ENCODE results near the gene SMURF1. TPM values are rescaled to one million over a fixed set of nuclear protein-coding genes. Genes with fewer than 3 reads are reported as not detected.

Gene SMURF1
- total and polyA plus RNA-seq, 2 of the 4 experiments (the other 2 are of a cell fraction) = 13.4 to 20.3 TPM

DNA sequence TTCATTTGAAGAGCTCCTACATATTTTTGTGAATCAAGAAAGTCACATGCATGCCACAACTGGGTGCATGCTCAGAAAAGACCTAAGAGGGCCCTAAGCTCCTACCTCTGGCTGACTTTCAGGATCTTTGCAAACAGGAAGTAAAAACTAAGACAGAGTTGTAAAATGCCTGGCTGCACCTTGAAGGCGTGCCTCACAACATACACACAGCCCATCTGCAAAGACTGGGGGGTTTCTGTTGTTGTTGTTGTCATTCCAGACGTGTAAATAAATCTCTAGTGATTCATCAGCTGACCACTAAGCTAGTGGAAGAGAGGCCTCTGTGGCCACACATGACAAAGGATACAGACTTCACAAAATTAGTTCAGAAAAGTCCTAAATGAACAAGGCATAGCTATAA, 31.8 kb downstream of the SMURF1 start:
- Histone ChIP-seq H3K79me1 (ENCODE audit: low read depth in 1 of 2, low read length in 2 of 2) (peaks cover 21 to 51% of the 10 kb centered on the region in 2 experiments), H4K5ac (ENCODE audit: low read depth, low read length) (no peak overlapping the region), H3K18ac (ENCODE audit: low read depth, low read length) (no peak overlapping the region), H4K91ac (ENCODE audit: insufficient read depth, low read depth, low read length) (no peak overlapping the region), H3K56ac (ENCODE audit: extremely low read depth, insufficient read depth, low read length) (no peak overlapping the region), H2BK15ac (ENCODE audit: low read depth, low read length) (no peak overlapping the region), H2BK120ac (ENCODE audit: low read depth, low read length) (no peak overlapping the region), H2BK20ac (ENCODE audit: low read depth, low read length) (no peak overlapping the region; the same call in 1 of the 2 replicates), H2AK9ac (replicated peaks; ENCODE audit: low read depth, low read length, poor library complexity) (no peak overlapping the region), H4K8ac (ENCODE audit: low read depth in 2 of 2, low read length in 2 of 2) (no peak overlapping the region), H3K27me3 (ENCODE audit: control insufficient read depth, insufficient read depth, low read length) (no peaks in the 10 kb centered on the region), H3K14ac (replicated peaks; ENCODE audit: low read depth, low read length) (no peak overlapping the region; the same call in 1 of the 2 replicates), H3K36me3 (ENCODE audit: control insufficient read depth, insufficient read depth, low read length) (peaks cover 2% of the 10 kb centered on the region; the same call in 1 of the 2 replicates), H3K9me1 (ENCODE audit: insufficient read depth, low read length) (peaks cover 26% of the 10 kb centered on the region), H3K9me3 (ENCODE audit: control insufficient read depth, insufficient read depth, low read length) (no peaks in the 10 kb centered on the region), H3K23ac (ENCODE audit: low read depth, low read length) (no peak overlapping the region), H4K20me1 (ENCODE audit: insufficient read depth, low read length) (peaks cover 46% of the 10 kb centered on the region), H3K4ac (ENCODE audit: low read depth, low read length) (peak overlapping the region; percentile 18; the same call in 1 of the 2 replicates), H3K9ac (ENCODE audit: low read depth, low read length) (no peak overlapping the region), H2AFZ (replicated peaks; ENCODE audit: low read length, poor library complexity) (no peak overlapping the region), H3K27ac (ENCODE audit: insufficient read depth, low read length) (no peak overlapping the region), H3K4me3 (ENCODE audit: insufficient read depth, low read depth, low read length) (no peak overlapping the region), H2AK5ac (ENCODE audit: low read depth, low read length) (no peak overlapping the region), H3K4me2 (ENCODE audit: low read depth, low read length) (0 out of 2 replicates have a peak overlapping the region, but pooled peaks have one; percentile 22), H2BK5ac (ENCODE audit: low read depth, low read length, poor library complexity, severe bottlenecking) (no peak overlapping the region), H3K4me1 (ENCODE audit: control insufficient read depth, insufficient read depth, low read length) (peaks cover 27% of the 10 kb centered on the region)
- no TSS peak for BruUV-seq (replicated peaks)
- DNase-seq (no peak), ATAC-seq (ENCODE audit: low read depth) (no peak; the same call in 1 of the 2 replicates)
- TF ChIP-seq CHD1 (IDR thresholded peaks at IDR 0.05; ENCODE audit: low read depth, low read length) (no peak), POLR2A (IDR thresholded peaks at IDR 0.05; ENCODE audit: low read depth, low read length) (no peak), MAZ (IDR thresholded peaks at IDR 0.05; ENCODE audit: borderline replicate concordance, low read depth, low read length) (no peak), NFE2L2 (IDR thresholded peaks at IDR 0.05; ENCODE audit: low read depth, low read length) (no peak), FOS (IDR thresholded peaks at IDR 0.05; ENCODE audit: low read depth, low read length) (no peak), RCOR1 (IDR thresholded peaks at IDR 0.05; ENCODE audit: insufficient replicate concordance, low read length) (no peak), RAD21 (IDR thresholded peaks at IDR 0.05; ENCODE audit: low read length) (no peak), CEBPB (IDR thresholded peaks at IDR 0.05; ENCODE audit: low read depth, low read length) (no peak), RFX5 (IDR thresholded peaks at IDR 0.05; ENCODE audit: low read depth, low read length) (no peak), MAFK (IDR thresholded peaks at IDR 0.05; ENCODE audit: low read depth, low read length) (no peak), MXI1 (IDR thresholded peaks at IDR 0.05; ENCODE audit: borderline replicate concordance, low read depth, low read length) (no peak), BHLHE40 (IDR thresholded peaks at IDR 0.05; ENCODE audit: low read depth, low read length) (no peak)
- TF ChIP-seq, protein P1, sequence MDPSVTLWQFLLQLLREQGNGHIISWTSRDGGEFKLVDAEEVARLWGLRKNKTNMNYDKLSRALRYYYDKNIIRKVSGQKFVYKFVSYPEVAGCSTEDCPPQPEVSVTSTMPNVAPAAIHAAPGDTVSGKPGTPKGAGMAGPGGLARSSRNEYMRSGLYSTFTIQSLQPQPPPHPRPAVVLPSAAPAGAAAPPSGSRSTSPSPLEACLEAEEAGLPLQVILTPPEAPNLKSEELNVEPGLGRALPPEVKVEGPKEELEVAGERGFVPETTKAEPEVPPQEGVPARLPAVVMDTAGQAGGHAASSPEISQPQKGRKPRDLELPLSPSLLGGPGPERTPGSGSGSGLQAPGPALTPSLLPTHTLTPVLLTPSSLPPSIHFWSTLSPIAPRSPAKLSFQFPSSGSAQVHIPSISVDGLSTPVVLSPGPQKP (IDR thresholded peaks at IDR 0.05; ENCODE audit: borderline replicate concordance, low read depth, low read length) = no peak
- TF ChIP-seq, protein P2, sequence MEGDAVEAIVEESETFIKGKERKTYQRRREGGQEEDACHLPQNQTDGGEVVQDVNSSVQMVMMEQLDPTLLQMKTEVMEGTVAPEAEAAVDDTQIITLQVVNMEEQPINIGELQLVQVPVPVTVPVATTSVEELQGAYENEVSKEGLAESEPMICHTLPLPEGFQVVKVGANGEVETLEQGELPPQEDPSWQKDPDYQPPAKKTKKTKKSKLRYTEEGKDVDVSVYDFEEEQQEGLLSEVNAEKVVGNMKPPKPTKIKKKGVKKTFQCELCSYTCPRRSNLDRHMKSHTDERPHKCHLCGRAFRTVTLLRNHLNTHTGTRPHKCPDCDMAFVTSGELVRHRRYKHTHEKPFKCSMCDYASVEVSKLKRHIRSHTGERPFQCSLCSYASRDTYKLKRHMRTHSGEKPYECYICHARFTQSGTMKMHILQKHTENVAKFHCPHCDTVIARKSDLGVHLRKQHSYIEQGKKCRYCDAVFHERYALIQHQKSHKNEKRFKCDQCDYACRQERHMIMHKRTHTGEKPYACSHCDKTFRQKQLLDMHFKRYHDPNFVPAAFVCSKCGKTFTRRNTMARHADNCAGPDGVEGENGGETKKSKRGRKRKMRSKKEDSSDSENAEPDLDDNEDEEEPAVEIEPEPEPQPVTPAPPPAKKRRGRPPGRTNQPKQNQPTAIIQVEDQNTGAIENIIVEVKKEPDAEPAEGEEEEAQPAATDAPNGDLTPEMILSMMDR (conservative IDR thresholded peaks at IDR 0.05; ENCODE audit: low read depth, low read length) = no peak
- TF ChIP-seq, protein P3, sequence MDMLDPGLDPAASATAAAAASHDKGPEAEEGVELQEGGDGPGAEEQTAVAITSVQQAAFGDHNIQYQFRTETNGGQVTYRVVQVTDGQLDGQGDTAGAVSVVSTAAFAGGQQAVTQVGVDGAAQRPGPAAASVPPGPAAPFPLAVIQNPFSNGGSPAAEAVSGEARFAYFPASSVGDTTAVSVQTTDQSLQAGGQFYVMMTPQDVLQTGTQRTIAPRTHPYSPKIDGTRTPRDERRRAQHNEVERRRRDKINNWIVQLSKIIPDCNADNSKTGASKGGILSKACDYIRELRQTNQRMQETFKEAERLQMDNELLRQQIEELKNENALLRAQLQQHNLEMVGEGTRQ (IDR thresholded peaks at IDR 0.05; ENCODE audit: low read depth, low read length) = no peak
- in situ Hi-C loops (cut with MboI; ENCODE audit: low sequenced_read_pairs) (no loop called here), dilution Hi-C loops (cut with HindIII; ENCODE audit: low sequenced_read_pairs, unreplicated experiment) (no loop called here), intact Hi-C loops (cut with micrococcal nuclease) (no loop called here)
- WGBS, 2 experiments (ENCODE audit: extremely low coverage in 2 of 2, insufficient read length in 1 of 2) = no CpG with 5 or more reads among the region's 2 CpGs
- ChIA-PET POLR2A (ENCODE audit: unreplicated experiment) (no interaction called here), CTCF (interaction anchor here (0.5 to 1.3 kb wide), 2 partner anchors 9 to 15 kb away, joined by 4 to 7 read pairs; no protein-coding TSS in a partner anchor)
